ENCODE results near the gene KMT2E. TPM values are rescaled to one million over a fixed set of nuclear protein-coding genes. Genes with fewer than 3 reads are reported as not detected.
A peak's percentile ranks its signal among the peaks of the same experiment; 100 is the strongest.

The KMT2E gene
- total RNA-seq, 1 donor from 2014 or later, result 88.2 TPM

- intact Hi-C loops (cut with DNase I), result no loop called here
- Histone ChIP-seq H3K36me3 (peaks cover 60% of the 10 kb centered on the region), H3K4me1 (no peaks in the 10 kb centered on the region), H3K27me3 (ENCODE audit: low read depth) (no peaks in the 10 kb centered on the region), H3K4me3 (no peak overlapping the region), H3K9me3 (no peaks in the 10 kb centered on the region), H3K27ac (no peak overlapping the region)
- ATAC-seq (no peak), DNase-seq (no peak)
- no peak for TF ChIP-seq CTCF (IDR thresholded peaks at IDR 0.05)
Observed at GRCh38 chr7:105133986-105134655, 120.1 kb downstream of the KMT2E start.

- intact Hi-C loops (cut with DNase I), result no loop called here
- H3K36me3 ChIP-seq, result peaks cover 51% of the 10 kb centered on the region
Observed at GRCh38 chr7:105136221-105136620, 122.2 kb downstream of the KMT2E start.

GRCh38 chr7:105137898-105138297, 123.9 kb downstream of the KMT2E start:
- Histone ChIP-seq H3K27me3 (ENCODE audit: low read depth) (no peaks in the 10 kb centered on the region), H3K36me3 (peaks cover 49% of the 10 kb centered on the region), H3K27ac (no peak overlapping the region), H3K4me3 (no peak overlapping the region), H3K4me1 (no peaks in the 10 kb centered on the region), H3K9me3 (no peaks in the 10 kb centered on the region)
- intact Hi-C loops (cut with DNase I), result no loop called here
- DNase-seq, result no peak
- TF ChIP-seq CTCF (IDR thresholded peaks at IDR 0.05), result no peak
- ATAC-seq, result no peak

More at GRCh38 chr7:105136221-105136620, 122.2 kb downstream of the KMT2E start:
- Histone ChIP-seq H3K4me3 (no peak overlapping the region), H3K4me1 (no peaks in the 10 kb centered on the region), H3K9me3 (no peaks in the 10 kb centered on the region), H3K27me3 (ENCODE audit: low read depth) (no peaks in the 10 kb centered on the region), H3K27ac (no peak overlapping the region)
- no peak for TF ChIP-seq CTCF (IDR thresholded peaks at IDR 0.05)
- DNase-seq (no peak), ATAC-seq (no peak)

- Histone ChIP-seq H3K4me1 (no peaks in the 10 kb centered on the region), H3K27ac (no peak overlapping the region), H3K4me3 (no peak overlapping the region), H3K36me3 (peaks cover 46% of the 10 kb centered on the region), H3K27me3 (ENCODE audit: low read depth) (no peaks in the 10 kb centered on the region), H3K9me3 (no peaks in the 10 kb centered on the region)
- intact Hi-C loops (cut with DNase I), result no loop called here
- ATAC-seq, result no peak
- no peak for TF ChIP-seq CTCF (IDR thresholded peaks at IDR 0.05)
- no peak for DNase-seq
Observed at GRCh38 chr7:105139381-105139780, 125.4 kb downstream of the KMT2E start.

GRCh38 chr7:105141068-105141467, 127.1 kb downstream of the KMT2E start:
- DNase-seq, result no peak
- Histone ChIP-seq H3K4me3 (no peak overlapping the region), H3K27ac (no peak overlapping the region), H3K27me3 (ENCODE audit: low read depth) (no peaks in the 10 kb centered on the region), H3K36me3 (peaks cover 46% of the 10 kb centered on the region), H3K4me1 (no peaks in the 10 kb centered on the region), H3K9me3 (no peaks in the 10 kb centered on the region)
- TF ChIP-seq CTCF (IDR thresholded peaks at IDR 0.05), result no peak
- ATAC-seq, result peak in 1 of 2 donors; percentile 36
- intact Hi-C loops (cut with DNase I), result no loop called here

Data from lower lobe of right lung (tissue), 2 donors.